GM12875 (cell line): ENCODE data around the gene SPEM2.

Experiments used
- H3K4me3 ChIP-seq: one replicate; pipeline ENCODE4 v1.5.1; 2011; ENCODE audit warnings: low read depth, low read length, control low read depth
- TF ChIP-seq, protein P1 (sequence below): IDR thresholded peaks from 2 replicates; pipeline ENCODE4 v1.5.1; 2011; ENCODE audit warnings: low read depth, mild to moderate bottlenecking, control low read depth, inconsistent platforms, low read length, moderate library complexity, borderline replicate concordance; ENCODE audit not compliant: insufficient read depth

Gene SPEM2

GRCh38 chr17:7404737-7405349, 20.6 kb upstream of the SPEM2 start:
- TF ChIP-seq, protein P1, sequence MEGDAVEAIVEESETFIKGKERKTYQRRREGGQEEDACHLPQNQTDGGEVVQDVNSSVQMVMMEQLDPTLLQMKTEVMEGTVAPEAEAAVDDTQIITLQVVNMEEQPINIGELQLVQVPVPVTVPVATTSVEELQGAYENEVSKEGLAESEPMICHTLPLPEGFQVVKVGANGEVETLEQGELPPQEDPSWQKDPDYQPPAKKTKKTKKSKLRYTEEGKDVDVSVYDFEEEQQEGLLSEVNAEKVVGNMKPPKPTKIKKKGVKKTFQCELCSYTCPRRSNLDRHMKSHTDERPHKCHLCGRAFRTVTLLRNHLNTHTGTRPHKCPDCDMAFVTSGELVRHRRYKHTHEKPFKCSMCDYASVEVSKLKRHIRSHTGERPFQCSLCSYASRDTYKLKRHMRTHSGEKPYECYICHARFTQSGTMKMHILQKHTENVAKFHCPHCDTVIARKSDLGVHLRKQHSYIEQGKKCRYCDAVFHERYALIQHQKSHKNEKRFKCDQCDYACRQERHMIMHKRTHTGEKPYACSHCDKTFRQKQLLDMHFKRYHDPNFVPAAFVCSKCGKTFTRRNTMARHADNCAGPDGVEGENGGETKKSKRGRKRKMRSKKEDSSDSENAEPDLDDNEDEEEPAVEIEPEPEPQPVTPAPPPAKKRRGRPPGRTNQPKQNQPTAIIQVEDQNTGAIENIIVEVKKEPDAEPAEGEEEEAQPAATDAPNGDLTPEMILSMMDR, result no peak
- H3K4me3 ChIP-seq, result peak overlapping the region; percentile 46

- no peak overlapping the region for H3K4me3 ChIP-seq
- TF ChIP-seq, protein P1, result no peak
Measured at GRCh38 chr17:7405350-7406234, 19.8 kb upstream of the SPEM2 start.

DNA sequence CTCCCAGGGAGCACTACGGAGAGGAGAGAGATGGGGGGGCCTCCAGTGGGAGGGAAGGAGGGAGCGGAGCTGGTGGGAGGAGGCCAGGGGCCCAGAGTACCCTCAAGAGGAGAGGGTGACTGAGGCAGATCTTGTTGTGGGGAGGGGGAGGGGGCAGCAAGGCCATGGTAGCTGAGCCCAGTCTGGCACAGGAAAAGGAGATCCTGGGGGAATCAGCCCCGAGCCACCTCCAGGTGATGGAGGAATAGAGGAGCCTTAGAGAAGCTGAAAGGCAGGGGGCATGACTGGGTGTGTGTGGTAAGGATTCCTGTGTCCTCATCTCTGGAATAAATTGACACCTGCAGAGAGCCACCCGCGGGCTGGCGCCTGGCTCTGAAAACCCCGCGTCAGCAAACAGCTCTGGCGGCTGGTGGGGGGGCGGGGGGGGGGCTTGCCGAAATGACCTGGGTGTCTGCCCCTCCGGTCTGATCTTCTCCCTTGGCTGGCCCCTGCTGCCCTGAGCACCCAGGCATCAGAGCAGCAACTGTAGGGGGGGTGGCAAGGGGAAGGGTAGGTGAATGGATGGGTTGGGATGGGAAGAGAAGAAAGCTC, 19.1 kb upstream of the SPEM2 start:
- TF ChIP-seq, protein P1, result no peak
- no peak overlapping the region for H3K4me3 ChIP-seq

DNA sequence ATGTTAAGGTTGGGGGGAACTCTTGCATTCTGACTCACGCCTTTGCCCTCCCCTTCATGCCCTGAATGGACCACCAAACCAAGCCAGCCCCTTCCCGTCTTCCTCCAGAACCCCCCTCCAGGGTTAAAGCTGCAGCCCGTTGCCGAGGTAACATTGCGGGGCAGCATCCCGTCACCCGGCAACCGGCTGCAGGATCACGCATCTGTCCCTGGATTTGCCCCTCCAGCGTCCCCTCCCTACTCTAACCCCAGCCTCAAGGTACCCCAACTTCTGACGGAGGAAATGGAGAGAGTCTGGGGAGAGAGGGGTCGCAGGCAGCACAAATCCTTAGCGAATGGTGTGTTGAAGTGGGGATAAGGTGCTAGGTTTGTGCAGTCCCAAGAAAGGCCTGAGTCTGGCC, 18.3 kb upstream of the SPEM2 start:
- no peak overlapping the region for H3K4me3 ChIP-seq
- TF ChIP-seq, protein P1, result no peak

- H3K4me3 ChIP-seq, result no peak within 1 kb of the TSS
- TF ChIP-seq, protein P1, result no peak
Measured at GRCh38 chr17:7407485-7408251, 17.7 kb upstream of the SPEM2 start, which contains the start of gene NLGN2. Gene NLGN2 (plus strand): TSS chr17:7407845. CDS start chr17:7408256, 411 bp downstream.

DNA sequence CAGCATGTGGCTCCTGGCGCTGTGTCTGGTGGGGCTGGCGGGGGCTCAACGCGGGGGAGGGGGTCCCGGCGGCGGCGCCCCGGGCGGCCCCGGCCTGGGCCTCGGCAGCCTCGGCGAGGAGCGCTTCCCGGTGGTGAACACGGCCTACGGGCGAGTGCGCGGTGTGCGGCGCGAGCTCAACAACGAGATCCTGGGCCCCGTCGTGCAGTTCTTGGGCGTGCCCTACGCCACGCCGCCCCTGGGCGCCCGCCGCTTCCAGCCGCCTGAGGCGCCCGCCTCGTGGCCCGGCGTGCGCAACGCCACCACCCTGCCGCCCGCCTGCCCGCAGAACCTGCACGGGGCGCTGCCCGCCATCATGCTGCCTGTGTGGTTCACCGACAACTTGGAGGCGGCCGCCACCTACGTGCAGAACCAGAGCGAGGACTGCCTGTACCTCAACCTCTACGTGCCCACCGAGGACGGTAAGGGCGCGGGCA, 17.1 kb upstream of the SPEM2 start:
- TF ChIP-seq, protein P1, result no peak
- H3K4me3 ChIP-seq, result no peak overlapping the region
